Cardiac muscle cell (in vitro differentiated cells and primary cell): ENCODE measurements around the gene SLC9C1. TPM values are rescaled to one million over a fixed set of nuclear protein-coding genes. Genes with fewer than 3 reads are reported as not detected.

Source experiments
- DNase-seq, 2 donors: peaks; one replicate each; pipeline versions ENCODE4 v3.0.0 to v3.0.0-alpha.2; 2010 to 2017; ENCODE audit warnings: low read depth in 1 of 2, low spot score in 1 of 2
- H3K27ac ChIP-seq: fragments of 200-600 bp; sonication (generic); 2 replicates; pipeline ENCODE4 v1.5.1; 2016
- H3K27me3 ChIP-seq: fragments of 200-600 bp; sonication (generic); 2 replicates; pipeline ENCODE4 v1.6.0; 2016; ENCODE audit warnings: control low read depth
- H3K36me3 ChIP-seq: fragments of 200-600 bp; sonication (generic); 2 replicates; pipeline ENCODE4 v1.5.1; 2016; ENCODE audit warnings: control low read depth
- H3K4me1 ChIP-seq: fragments of 200-600 bp; sonication (generic); 2 replicates; pipeline ENCODE4 v1.8.1; 2017; ENCODE audit warnings: low read depth, mild to moderate bottlenecking, mixed run types
- H3K4me3 ChIP-seq: fragments of 200-600 bp; sonication (generic); 2 replicates; pipeline ENCODE4 v1.5.1; 2016; ENCODE audit warnings: mild to moderate bottlenecking
- H3K9me3 ChIP-seq: fragments of 200-600 bp; sonication (generic); 2 replicates; pipeline ENCODE4 v1.5.1; 2017; ENCODE audit warnings: low read depth, mild to moderate bottlenecking, control low read depth
- polyA plus RNA-seq: library from polyadenylated mRNA; unstranded; fragments of >200 nt; fragmentation: Nextera tagmentation; extraction: Ambion mirVana; gene quantifications from 2 replicates; pipeline ENCODE4 v1.2.1, GENCODE V29; 2016
- total RNA-seq: library from RNA; depleted of rRNA; stranded (reverse); fragments of >200 nt; gene quantifications from 2 replicates; pipeline ENCODE4 v1.2.3, GENCODE V29; 2016
- TF ChIP-seq, protein P1 (sequence below): IDR thresholded peaks from 2 replicates; pipeline ENCODE4 v1.5.1; 2012; ENCODE audit warnings: low read depth, mild to moderate bottlenecking, low read length

SLC9C1 gene
- total and polyA plus RNA-seq, 2 experiments from 2014 or later: 0.12 to 0.22 TPM

GRCh38 chr3:112297714-112298113 lies 3.7 kb upstream of the SLC9C1 start:
- no peak for DNase-seq
- peaks cover 26% of the 10 kb centered on the region for H3K4me1 ChIP-seq
- H3K27me3 ChIP-seq: no peaks in the 10 kb centered on the region
- no peaks in the 10 kb centered on the region for H3K36me3 ChIP-seq
- H3K4me3 ChIP-seq: no peak overlapping the region
- H3K27ac ChIP-seq: no peak overlapping the region
- TF ChIP-seq, protein P1, sequence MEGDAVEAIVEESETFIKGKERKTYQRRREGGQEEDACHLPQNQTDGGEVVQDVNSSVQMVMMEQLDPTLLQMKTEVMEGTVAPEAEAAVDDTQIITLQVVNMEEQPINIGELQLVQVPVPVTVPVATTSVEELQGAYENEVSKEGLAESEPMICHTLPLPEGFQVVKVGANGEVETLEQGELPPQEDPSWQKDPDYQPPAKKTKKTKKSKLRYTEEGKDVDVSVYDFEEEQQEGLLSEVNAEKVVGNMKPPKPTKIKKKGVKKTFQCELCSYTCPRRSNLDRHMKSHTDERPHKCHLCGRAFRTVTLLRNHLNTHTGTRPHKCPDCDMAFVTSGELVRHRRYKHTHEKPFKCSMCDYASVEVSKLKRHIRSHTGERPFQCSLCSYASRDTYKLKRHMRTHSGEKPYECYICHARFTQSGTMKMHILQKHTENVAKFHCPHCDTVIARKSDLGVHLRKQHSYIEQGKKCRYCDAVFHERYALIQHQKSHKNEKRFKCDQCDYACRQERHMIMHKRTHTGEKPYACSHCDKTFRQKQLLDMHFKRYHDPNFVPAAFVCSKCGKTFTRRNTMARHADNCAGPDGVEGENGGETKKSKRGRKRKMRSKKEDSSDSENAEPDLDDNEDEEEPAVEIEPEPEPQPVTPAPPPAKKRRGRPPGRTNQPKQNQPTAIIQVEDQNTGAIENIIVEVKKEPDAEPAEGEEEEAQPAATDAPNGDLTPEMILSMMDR: no peak
- no peaks in the 10 kb centered on the region for H3K9me3 ChIP-seq

- no peaks in the 10 kb centered on the region for H3K36me3 ChIP-seq
- H3K4me1 ChIP-seq: peaks cover 6% of the 10 kb centered on the region
- TF ChIP-seq, protein P1: no peak
- H3K9me3 ChIP-seq: no peaks in the 10 kb centered on the region
- no peak overlapping the region for H3K4me3 ChIP-seq
- DNase-seq: no peak
- no peak overlapping the region for H3K27ac ChIP-seq
- H3K27me3 ChIP-seq: no peaks in the 10 kb centered on the region
Measured at GRCh38 chr3:112289011-112289410, 5.0 kb downstream of the SLC9C1 start.

DNA sequence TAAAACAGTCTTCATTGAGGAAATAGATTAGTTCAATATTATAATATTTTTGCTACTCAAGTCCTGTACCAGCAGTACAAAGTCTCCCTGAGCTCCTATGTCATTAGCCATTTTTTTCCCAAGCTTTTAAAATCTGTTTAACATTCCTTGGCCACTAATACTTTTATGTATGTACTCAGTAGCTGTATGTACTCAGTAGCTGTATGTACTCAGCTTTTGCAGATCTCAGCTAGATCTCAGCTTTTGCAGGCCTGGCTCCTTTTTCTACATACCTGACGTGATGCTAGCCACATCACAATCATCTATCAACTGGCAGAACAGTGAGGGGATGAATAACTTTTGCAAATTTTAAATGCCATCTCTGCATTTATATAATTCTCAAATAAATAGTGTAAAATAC lies 13.8 kb downstream of the SLC9C1 start:
- H3K27ac ChIP-seq: no peak overlapping the region
- no peaks in the 10 kb centered on the region for H3K4me1 ChIP-seq
- H3K4me3 ChIP-seq: no peak overlapping the region
- TF ChIP-seq, protein P1: no peak
- no peaks in the 10 kb centered on the region for H3K9me3 ChIP-seq
- H3K27me3 ChIP-seq: no peaks in the 10 kb centered on the region
- H3K36me3 ChIP-seq: no peaks in the 10 kb centered on the region
- DNase-seq: no peak

DNA sequence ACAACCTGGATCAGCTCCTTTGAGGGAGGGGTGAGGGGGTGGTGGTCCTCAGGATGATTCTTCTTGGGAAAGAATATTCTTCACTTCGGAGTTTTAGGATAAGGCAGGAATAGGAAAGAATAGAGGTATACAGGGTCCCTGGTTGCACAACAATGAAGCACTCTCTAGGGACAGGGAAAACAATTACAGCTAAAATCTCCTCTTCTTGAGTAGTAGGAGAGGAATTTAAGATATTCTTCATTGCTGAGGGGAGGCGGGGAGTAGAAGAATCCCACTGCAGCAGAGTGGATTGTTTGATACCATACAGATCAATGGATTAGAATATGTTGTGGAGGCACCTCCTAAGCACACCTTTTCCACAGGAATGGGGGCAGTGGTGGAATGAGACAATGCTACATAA lies 20.5 kb downstream of the SLC9C1 start:
- DNase-seq: peak in 1 of 2 donors; percentile 17
- no peaks in the 10 kb centered on the region for H3K27me3 ChIP-seq
- no peak overlapping the region for H3K4me3 ChIP-seq
- H3K9me3 ChIP-seq: no peaks in the 10 kb centered on the region
- TF ChIP-seq, protein P1: no peak
- no peaks in the 10 kb centered on the region for H3K36me3 ChIP-seq
- H3K4me1 ChIP-seq: no peaks in the 10 kb centered on the region
- no peak overlapping the region for H3K27ac ChIP-seq

- no peak overlapping the region for H3K27ac ChIP-seq
- DNase-seq: no peak
- TF ChIP-seq, protein P1: no peak
- H3K4me1 ChIP-seq: no peaks in the 10 kb centered on the region
- no peak overlapping the region for H3K4me3 ChIP-seq
- no peaks in the 10 kb centered on the region for H3K36me3 ChIP-seq
- H3K27me3 ChIP-seq: no peaks in the 10 kb centered on the region
- no peaks in the 10 kb centered on the region for H3K9me3 ChIP-seq
Measured at GRCh38 chr3:112261742-112262141, 32.3 kb downstream of the SLC9C1 start.

- Histone ChIP-seq H3K27me3 (no peaks in the 10 kb centered on the region), H3K36me3 (no peaks in the 10 kb centered on the region), H3K4me1 (no peaks in the 10 kb centered on the region), H3K9me3 (no peaks in the 10 kb centered on the region), H3K27ac (no peak overlapping the region), H3K4me3 (no peak overlapping the region)
- TF ChIP-seq, protein P1: no peak
- no peak for DNase-seq
Measured at GRCh38 chr3:112260563-112260962, 33.5 kb downstream of the SLC9C1 start.
